ENCODE results near the gene RAVER2.

Gene RAVER2

DNA sequence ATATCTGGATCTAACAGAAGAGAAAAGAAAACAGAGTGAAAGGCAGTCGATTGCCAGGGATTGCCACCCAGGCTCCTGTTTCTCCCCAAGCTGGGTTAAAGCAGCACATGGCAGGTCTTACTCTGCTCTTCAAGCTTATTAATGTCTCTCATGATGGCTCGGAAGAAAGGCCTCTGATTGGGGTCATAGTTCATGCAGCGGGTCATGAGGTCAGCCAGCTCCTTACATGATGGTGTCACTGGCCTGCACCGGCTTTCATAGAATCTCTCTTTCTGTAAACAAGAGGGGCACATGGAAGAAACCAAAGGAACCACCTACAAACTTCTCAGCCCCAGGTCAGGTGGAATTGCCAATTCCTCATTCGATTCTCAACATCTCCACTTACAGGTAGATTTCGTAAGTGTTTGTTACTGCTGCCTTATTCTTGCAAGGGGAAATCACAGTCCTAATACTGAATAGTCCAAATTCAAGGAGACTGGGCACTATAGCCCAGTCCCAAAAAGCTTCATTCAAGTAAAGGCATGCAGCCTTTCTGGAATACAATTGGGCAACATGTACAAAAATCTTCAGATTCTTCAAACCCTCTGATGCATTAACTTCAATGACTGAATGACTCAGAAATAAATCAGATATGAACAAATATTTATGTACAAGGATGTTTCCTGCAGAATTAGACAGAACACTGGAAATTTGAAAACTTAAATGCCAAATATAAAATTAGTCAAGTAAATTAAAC lies 96.6 kb downstream of the RAVER2 start:
- TF ChIP-seq, protein P1, sequence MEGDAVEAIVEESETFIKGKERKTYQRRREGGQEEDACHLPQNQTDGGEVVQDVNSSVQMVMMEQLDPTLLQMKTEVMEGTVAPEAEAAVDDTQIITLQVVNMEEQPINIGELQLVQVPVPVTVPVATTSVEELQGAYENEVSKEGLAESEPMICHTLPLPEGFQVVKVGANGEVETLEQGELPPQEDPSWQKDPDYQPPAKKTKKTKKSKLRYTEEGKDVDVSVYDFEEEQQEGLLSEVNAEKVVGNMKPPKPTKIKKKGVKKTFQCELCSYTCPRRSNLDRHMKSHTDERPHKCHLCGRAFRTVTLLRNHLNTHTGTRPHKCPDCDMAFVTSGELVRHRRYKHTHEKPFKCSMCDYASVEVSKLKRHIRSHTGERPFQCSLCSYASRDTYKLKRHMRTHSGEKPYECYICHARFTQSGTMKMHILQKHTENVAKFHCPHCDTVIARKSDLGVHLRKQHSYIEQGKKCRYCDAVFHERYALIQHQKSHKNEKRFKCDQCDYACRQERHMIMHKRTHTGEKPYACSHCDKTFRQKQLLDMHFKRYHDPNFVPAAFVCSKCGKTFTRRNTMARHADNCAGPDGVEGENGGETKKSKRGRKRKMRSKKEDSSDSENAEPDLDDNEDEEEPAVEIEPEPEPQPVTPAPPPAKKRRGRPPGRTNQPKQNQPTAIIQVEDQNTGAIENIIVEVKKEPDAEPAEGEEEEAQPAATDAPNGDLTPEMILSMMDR (IDR thresholded peaks at IDR 0.05; ENCODE audit: low read depth, low read length), result no peak
- no peak for TF ChIP-seq EZH2phosphoT487 (IDR thresholded peaks at IDR 0.05; ENCODE audit: low read depth)
- Histone ChIP-seq H3K27ac (ENCODE audit: low read length) (no peak overlapping the region), H4K20me1 (ENCODE audit: insufficient read depth, low read length) (peaks cover 8% of the 10 kb centered on the region; the same call in 1 of the 2 replicates), H3K9me3 (ENCODE audit: insufficient read depth, low read length) (no peaks in the 10 kb centered on the region), H3K4me1 (ENCODE audit: low read length) (peaks cover 13% of the 10 kb centered on the region), H2AFZ (ENCODE audit: low read depth, low read length) (no peak overlapping the region), H3K36me3 (replicated peaks; ENCODE audit: low read depth, low read length) (peaks cover 34% of the 10 kb centered on the region), H3K4me3 (ENCODE audit: low read length) (no peak overlapping the region), H3K27me3 (ENCODE audit: low read depth, low read length) (no peaks in the 10 kb centered on the region), H3K9ac (ENCODE audit: low read length) (no peak overlapping the region), H3K79me2 (ENCODE audit: low read length) (no peaks in the 10 kb centered on the region), H3K4me2 (ENCODE audit: low read length) (no peak overlapping the region; the same call in 1 of the 2 replicates)

DNA sequence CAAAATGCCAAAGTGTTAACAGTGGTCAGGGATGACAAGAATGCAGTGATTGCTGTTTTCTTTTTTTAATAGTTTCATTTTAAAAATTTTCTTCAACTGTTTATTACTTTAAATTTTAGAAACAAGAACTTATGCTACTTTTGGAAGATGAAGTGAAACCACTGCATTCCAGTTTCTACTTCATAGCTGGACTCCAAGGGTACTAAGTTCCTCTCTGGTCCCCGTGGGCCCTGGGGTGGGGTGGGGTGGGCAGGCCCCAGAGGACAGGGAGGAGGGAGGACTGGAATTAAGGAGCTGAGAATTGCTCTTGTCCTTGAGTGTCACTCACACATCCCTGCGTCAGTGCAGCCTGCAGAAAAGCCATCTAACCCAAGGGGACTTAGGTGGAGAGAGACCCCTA lies 97.3 kb downstream of the RAVER2 start:
- H3K4me3 ChIP-seq (ENCODE audit: low read length), result no peak overlapping the region
- no peaks in the 10 kb centered on the region for H3K9me3 ChIP-seq (ENCODE audit: insufficient read depth, low read length)
- H3K79me2 ChIP-seq (ENCODE audit: low read length), result no peaks in the 10 kb centered on the region
- H4K20me1 ChIP-seq (ENCODE audit: insufficient read depth, low read length), result peaks cover 8% of the 10 kb centered on the region; the same call in 1 of the 2 replicates
- peak overlapping the region; percentile 19; the same call in 1 of the 2 replicates for H3K4me2 ChIP-seq (ENCODE audit: low read length)
- TF ChIP-seq EZH2phosphoT487 (IDR thresholded peaks at IDR 0.05; ENCODE audit: low read depth), result no peak
- TF ChIP-seq, protein P1 (IDR thresholded peaks at IDR 0.05; ENCODE audit: low read depth, low read length), result no peak
- H3K27me3 ChIP-seq (ENCODE audit: low read depth, low read length), result no peaks in the 10 kb centered on the region
- H3K36me3 ChIP-seq (replicated peaks; ENCODE audit: low read depth, low read length), result peaks cover 26% of the 10 kb centered on the region
- H3K27ac ChIP-seq (ENCODE audit: low read length), result no peak overlapping the region
- H3K4me1 ChIP-seq (ENCODE audit: low read length), result peaks cover 13% of the 10 kb centered on the region
- no peak overlapping the region for H2AFZ ChIP-seq (ENCODE audit: low read depth, low read length)
- H3K9ac ChIP-seq (ENCODE audit: low read length), result no peak overlapping the region

DNA sequence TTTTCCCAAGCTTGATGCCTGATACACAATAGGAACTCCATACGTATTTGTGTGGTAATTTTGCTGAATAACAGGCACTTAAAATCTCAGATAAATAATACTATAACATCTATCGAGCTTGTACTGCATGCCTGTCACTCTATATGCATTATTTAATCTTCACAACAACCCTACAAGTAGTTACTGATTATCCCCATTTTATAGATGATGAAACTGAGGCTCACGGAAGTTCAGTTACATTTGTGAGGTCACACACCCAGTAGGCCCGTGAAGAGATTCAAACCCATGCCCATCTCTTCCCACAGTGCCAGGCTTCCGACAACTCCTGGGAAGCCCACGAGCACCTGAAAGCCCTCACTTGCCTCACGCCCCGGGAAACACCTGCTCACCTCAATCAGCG lies 98.8 kb downstream of the RAVER2 start:
- Histone ChIP-seq H3K79me2 (ENCODE audit: low read length) (no peaks in the 10 kb centered on the region), H3K27me3 (ENCODE audit: low read depth, low read length) (no peaks in the 10 kb centered on the region), H3K9me3 (ENCODE audit: insufficient read depth, low read length) (no peaks in the 10 kb centered on the region), H3K4me2 (ENCODE audit: low read length) (no peak overlapping the region), H2AFZ (ENCODE audit: low read depth, low read length) (no peak overlapping the region), H4K20me1 (ENCODE audit: insufficient read depth, low read length) (peaks cover 8% of the 10 kb centered on the region; the same call in 1 of the 2 replicates), H3K27ac (ENCODE audit: low read length) (no peak overlapping the region), H3K9ac (ENCODE audit: low read length) (no peak overlapping the region), H3K36me3 (replicated peaks; ENCODE audit: low read depth, low read length) (peaks cover 15% of the 10 kb centered on the region), H3K4me3 (ENCODE audit: low read length) (no peak overlapping the region), H3K4me1 (ENCODE audit: low read length) (peaks cover 13% of the 10 kb centered on the region)
- TF ChIP-seq EZH2phosphoT487 (IDR thresholded peaks at IDR 0.05; ENCODE audit: low read depth), result no peak
- TF ChIP-seq, protein P1 (IDR thresholded peaks at IDR 0.05; ENCODE audit: low read depth, low read length), result no peak

DNA sequence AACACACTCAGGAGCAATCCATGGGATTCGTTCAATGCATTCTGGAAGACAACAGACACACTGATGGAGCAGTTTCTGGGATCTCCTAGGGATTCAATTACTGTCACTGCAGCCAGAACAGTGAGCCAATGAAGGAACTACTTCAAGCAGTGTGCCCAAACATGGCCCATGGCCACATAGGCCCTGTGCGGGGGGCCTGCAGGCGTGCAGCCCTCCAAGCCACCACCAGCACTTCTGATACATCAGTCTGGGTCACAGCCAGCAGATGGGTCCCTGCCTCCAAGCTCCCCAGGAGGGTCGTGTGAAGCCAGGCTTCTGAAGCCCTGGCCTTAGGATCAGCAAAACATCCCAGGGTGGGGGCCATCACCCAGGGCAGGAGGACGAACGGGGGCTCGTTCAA lies 99.3 kb downstream of the RAVER2 start:
- Histone ChIP-seq H2AFZ (ENCODE audit: low read depth, low read length) (no peak overlapping the region), H4K20me1 (ENCODE audit: insufficient read depth, low read length) (peaks cover 8% of the 10 kb centered on the region; the same call in 1 of the 2 replicates), H3K36me3 (replicated peaks; ENCODE audit: low read depth, low read length) (peaks cover 15% of the 10 kb centered on the region), H3K9ac (ENCODE audit: low read length) (no peak overlapping the region), H3K9me3 (ENCODE audit: insufficient read depth, low read length) (no peaks in the 10 kb centered on the region), H3K27ac (ENCODE audit: low read length) (no peak overlapping the region), H3K4me2 (ENCODE audit: low read length) (no peak overlapping the region), H3K4me3 (ENCODE audit: low read length) (no peak overlapping the region), H3K27me3 (ENCODE audit: low read depth, low read length) (no peaks in the 10 kb centered on the region), H3K79me2 (ENCODE audit: low read length) (no peaks in the 10 kb centered on the region), H3K4me1 (ENCODE audit: low read length) (peaks cover 13% of the 10 kb centered on the region)
- TF ChIP-seq, protein P1 (IDR thresholded peaks at IDR 0.05; ENCODE audit: low read depth, low read length), result no peak
- TF ChIP-seq EZH2phosphoT487 (IDR thresholded peaks at IDR 0.05; ENCODE audit: low read depth), result no peak
